Measurements from ENCODE around the gene GRWD1. TPM values are rescaled to one million over a fixed set of nuclear protein-coding genes. Genes with fewer than 3 reads are reported as not detected.

Gene GRWD1
- total RNA-seq, 1 experiment from 2014 or later = 77.4 TPM

- Mint-ChIP-seq H3K36me3 (ENCODE audit: insufficient read depth, unreplicated experiment) (peaks cover 6% of the 10 kb centered on the region), H3K27ac (ENCODE audit: unreplicated experiment) (no peak overlapping the region), H3K9me3 (ENCODE audit: unreplicated experiment) (no peaks in the 10 kb centered on the region), H3K27me3 (ENCODE audit: insufficient read depth, unreplicated experiment) (no peaks in the 10 kb centered on the region), H3K4me3 (ENCODE audit: unreplicated experiment) (no peak overlapping the region), H3K4me1 (ENCODE audit: low read depth, unreplicated experiment) (peaks cover 7% of the 10 kb centered on the region)
- CTCF ChIA-PET = no interaction called here
- Histone ChIP-seq H3K9me3 (no peaks in the 10 kb centered on the region), H3K4me1 (no peaks in the 10 kb centered on the region), H3K27me3 (replicated peaks; ENCODE audit: control insufficient read depth, insufficient read depth, low read length) (no peaks in the 10 kb centered on the region), H3K4me3 (ENCODE audit: low read depth, low read length) (no peak overlapping the region), H3K36me3 (ENCODE audit: control insufficient read depth, insufficient read depth, low read length) (no peaks in the 10 kb centered on the region)
- TF ChIP-seq CTCF (IDR thresholded peaks at IDR 0.05; ENCODE audit: insufficient read depth in 1 of 2, low read depth in 1 of 2, low read length in 1 of 2, severe bottlenecking in 1 of 2, unreplicated experiment in 1 of 2) = no peak
- POLR2A ChIA-PET = interaction anchor here (0.5 kb wide), 1 partner anchor 121 kb away, joined by 5 read pairs; no protein-coding TSS in a partner anchor
- DNase-seq = no peak
- no TSS peak for BruUV-seq (replicated peaks)
- intact Hi-C loops (cut with micrococcal nuclease; ENCODE audit: unreplicated experiment) = no loop called here
Measured at GRCh38 chr19:48433337-48433736, 12.4 kb upstream of the GRWD1 start.

GRCh38 chr19:48436586-48436985, 9.2 kb upstream of the GRWD1 start:
- no peak overlapping the region for H3K4me3 Mint-ChIP-seq (ENCODE audit: unreplicated experiment)
- Histone ChIP-seq H3K27me3 (replicated peaks; ENCODE audit: control insufficient read depth, insufficient read depth, low read length) (no peaks in the 10 kb centered on the region), H3K4me3 (ENCODE audit: low read depth, low read length) (no peak overlapping the region), H3K4me1 (no peaks in the 10 kb centered on the region), H3K9me3 (no peaks in the 10 kb centered on the region), H3K36me3 (ENCODE audit: control insufficient read depth, insufficient read depth, low read length) (no peaks in the 10 kb centered on the region)
- TF ChIP-seq CTCF (IDR thresholded peaks at IDR 0.05; ENCODE audit: insufficient read depth in 1 of 2, low read depth in 1 of 2, low read length in 1 of 2, severe bottlenecking in 1 of 2, unreplicated experiment in 1 of 2) = no peak
- CTCF ChIA-PET = no interaction called here
- H3K36me3 Mint-ChIP-seq (ENCODE audit: insufficient read depth, unreplicated experiment) = no peaks in the 10 kb centered on the region
- DNase-seq = no peak
- POLR2A ChIA-PET = no interaction called here
- intact Hi-C loops (cut with micrococcal nuclease; ENCODE audit: unreplicated experiment) = no loop called here
- H3K27me3 Mint-ChIP-seq (ENCODE audit: insufficient read depth, unreplicated experiment) = no peaks in the 10 kb centered on the region
- peaks cover 7% of the 10 kb centered on the region for H3K4me1 Mint-ChIP-seq (ENCODE audit: low read depth, unreplicated experiment)
- BruUV-seq (replicated peaks) = no TSS peak
- H3K27ac Mint-ChIP-seq (ENCODE audit: unreplicated experiment) = no peak overlapping the region
- H3K9me3 Mint-ChIP-seq (ENCODE audit: unreplicated experiment) = no peaks in the 10 kb centered on the region

GRCh38 chr19:48441360-48442050, 4.3 kb upstream of the GRWD1 start:
- Histone ChIP-seq H3K36me3 (ENCODE audit: control insufficient read depth, insufficient read depth, low read length) (no peaks in the 10 kb centered on the region), H3K9me3 (no peaks in the 10 kb centered on the region), H3K27me3 (replicated peaks; ENCODE audit: control insufficient read depth, insufficient read depth, low read length) (no peaks in the 10 kb centered on the region), H3K4me1 (peaks cover 8% of the 10 kb centered on the region), H3K4me3 (ENCODE audit: low read depth, low read length) (no peak overlapping the region)
- POLR2A ChIA-PET = interaction anchor here (0.6 kb wide), 1 partner anchor 22 kb away, joined by 3 read pairs; no protein-coding TSS in a partner anchor
- intact Hi-C loops (cut with micrococcal nuclease; ENCODE audit: unreplicated experiment) = no loop called here
- Mint-ChIP-seq H3K9me3 (ENCODE audit: unreplicated experiment) (no peaks in the 10 kb centered on the region), H3K27ac (ENCODE audit: unreplicated experiment) (no peak overlapping the region), H3K27me3 (ENCODE audit: insufficient read depth, unreplicated experiment) (no peaks in the 10 kb centered on the region), H3K4me1 (ENCODE audit: low read depth, unreplicated experiment) (peaks cover 22% of the 10 kb centered on the region), H3K4me3 (ENCODE audit: unreplicated experiment) (no peak overlapping the region), H3K36me3 (ENCODE audit: insufficient read depth, unreplicated experiment) (peaks cover 15% of the 10 kb centered on the region)
- no TSS peak for BruUV-seq (replicated peaks)
- CTCF ChIA-PET = no interaction called here
- TF ChIP-seq CTCF (IDR thresholded peaks at IDR 0.05; ENCODE audit: insufficient read depth in 1 of 2, low read depth in 1 of 2, low read length in 1 of 2, severe bottlenecking in 1 of 2, unreplicated experiment in 1 of 2) = no peak
- DNase-seq = no peak

Measured in Caco-2 (cell line).